A673 (cell line): ENCODE data around the gene GALNTL6. TPM values are rescaled to one million over a fixed set of nuclear protein-coding genes. Genes with fewer than 3 reads are reported as not detected.

Source experiments
- BruUV-seq: library from RNA; stranded (reverse); fragments of 400-500 nt; replicated peaks from 2 replicates; lab custom pipeline; 2021; lab: Mats Ljungman, UMichigan
- CTCF ChIA-PET: fragments of 300-600 bp; sonication (Branson Sonifier 250); formaldehyde crosslinking; loops from one replicate; lab custom pipeline; 2022; ENCODE audit warnings: antibody characterized with exemption; lab: Charles Lee
- POLR2A ChIA-PET: fragments of 300-600 bp; sonication (Branson Sonifier 250); formaldehyde crosslinking; loops from one replicate; lab custom pipeline; 2022; ENCODE audit warnings: antibody characterized with exemption; ENCODE audit not compliant: low non-redundant PET; lab: Charles Lee
- DNase-seq: peaks from one replicate; pipeline ENCODE4 v3.0.0-alpha.2; 2015; ENCODE audit warnings: low spot score
- H3K27ac ChIP-seq: fragments of 200-600 bp; sonication (generic); 2 replicates; pipeline ENCODE4 v1.5.1; 2016; ENCODE audit warnings: mixed run types, low read depth, mild to moderate bottlenecking, mixed read lengths, antibody characterized with exemption, low read length; ENCODE audit not compliant: poor library complexity, severe bottlenecking
- H3K27me3 ChIP-seq: fragments of 200-600 bp; sonication (generic); replicated peaks from 2 replicates; pipeline ENCODE4 v1.6.1; 2017; ENCODE audit warnings: mixed run types, low read depth, mild to moderate bottlenecking, mixed read lengths, antibody characterized with exemption, low read length; ENCODE audit not compliant: insufficient read depth, poor library complexity
- H3K36me3 ChIP-seq: fragments of 200-600 bp; sonication (generic); 2 replicates; pipeline ENCODE4 v1.6.1; 2016; ENCODE audit warnings: mixed run types, mild to moderate bottlenecking, mixed read lengths, antibody characterized with exemption, low read length; ENCODE audit not compliant: insufficient read depth, poor library complexity, severe bottlenecking
- H3K4me1 ChIP-seq: fragments of 200-600 bp; sonication (generic); 2 replicates; pipeline ENCODE4 v1.6.1; 2017; ENCODE audit warnings: mixed run types, mild to moderate bottlenecking, mixed read lengths, antibody characterized with exemption, low read length; ENCODE audit not compliant: insufficient read depth, poor library complexity, severe bottlenecking
- H3K4me3 ChIP-seq: fragments of 200-600 bp; sonication (generic); 2 replicates; pipeline ENCODE4 v1.5.1; 2016; ENCODE audit warnings: low read depth, mixed run types, mild to moderate bottlenecking, mixed read lengths, low read length; ENCODE audit not compliant: poor library complexity, severe bottlenecking
- H3K9me3 ChIP-seq: fragments of 200-600 bp; sonication (generic); 2 replicates; pipeline ENCODE4 v1.6.1; 2016; ENCODE audit warnings: mixed run types, low read depth, mild to moderate bottlenecking, mixed read lengths, antibody characterized with exemption, low read length; ENCODE audit not compliant: poor library complexity, severe bottlenecking
- EZH2 ChIP-seq: fragments of 200-600 bp; sonication (generic); IDR thresholded peaks from 2 replicates; pipeline ENCODE4 v1.6.1; 2017; ENCODE audit warnings: borderline replicate concordance, low read depth, mild to moderate bottlenecking, mixed read lengths, antibody characterized with exemption, low read length; ENCODE audit not compliant: poor library complexity, severe bottlenecking
- intact Hi-C: fragments of 100-400 bp; cut with micrococcal nuclease; formaldehyde crosslinking; loops from one replicate; pipeline ENCODE4 v1.10.0; 2022; ENCODE audit not compliant: unreplicated experiment
- total RNA-seq: library from RNA; stranded (reverse); gene quantifications from 2 replicates; pipeline ENCODE4 v1.2.3, GENCODE V29; 2021
- TF ChIP-seq, protein P1 (sequence below): fragments of 300-800, 200-600 bp; sonication (generic); conservative IDR thresholded peaks from 2 replicates; pipeline ENCODE4 v1.5.1; 2017; ENCODE audit warnings: low read depth, mild to moderate bottlenecking, antibody characterized with exemption, low read length, moderate library complexity, mixed read lengths

Gene GALNTL6
- total RNA-seq, 1 experiment from 2014 or later = 0.30 TPM

DNA sequence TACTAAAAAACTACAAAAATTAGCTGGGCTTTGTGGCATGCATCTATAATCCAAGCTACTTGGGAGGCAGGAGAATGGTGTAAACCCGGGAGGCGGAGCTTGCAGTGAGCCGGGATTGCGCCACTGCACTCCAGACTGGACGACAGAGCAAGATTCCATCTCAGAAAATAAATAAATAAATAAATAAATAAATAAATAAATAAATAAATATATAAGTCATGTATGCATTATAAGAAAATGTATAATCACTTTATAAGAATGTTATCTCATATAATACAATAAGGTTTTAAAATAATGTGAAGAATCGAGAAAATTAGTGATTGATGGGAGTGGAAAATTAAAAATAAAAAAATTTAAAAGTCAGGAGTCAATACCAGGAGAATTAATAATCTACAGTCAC, 127.5 kb downstream of the GALNTL6 start:
- Histone ChIP-seq H3K27ac (no peak overlapping the region), H3K36me3 (no peaks in the 10 kb centered on the region), H3K27me3 (peaks cover 3% of the 10 kb centered on the region), H3K4me1 (no peaks in the 10 kb centered on the region), H3K9me3 (no peaks in the 10 kb centered on the region), H3K4me3 (no peak overlapping the region)
- no TSS peak for BruUV-seq
- intact Hi-C loops = no loop called here
- DNase-seq = no peak
- TF ChIP-seq EZH2 = no peak
- TF ChIP-seq, protein P1, sequence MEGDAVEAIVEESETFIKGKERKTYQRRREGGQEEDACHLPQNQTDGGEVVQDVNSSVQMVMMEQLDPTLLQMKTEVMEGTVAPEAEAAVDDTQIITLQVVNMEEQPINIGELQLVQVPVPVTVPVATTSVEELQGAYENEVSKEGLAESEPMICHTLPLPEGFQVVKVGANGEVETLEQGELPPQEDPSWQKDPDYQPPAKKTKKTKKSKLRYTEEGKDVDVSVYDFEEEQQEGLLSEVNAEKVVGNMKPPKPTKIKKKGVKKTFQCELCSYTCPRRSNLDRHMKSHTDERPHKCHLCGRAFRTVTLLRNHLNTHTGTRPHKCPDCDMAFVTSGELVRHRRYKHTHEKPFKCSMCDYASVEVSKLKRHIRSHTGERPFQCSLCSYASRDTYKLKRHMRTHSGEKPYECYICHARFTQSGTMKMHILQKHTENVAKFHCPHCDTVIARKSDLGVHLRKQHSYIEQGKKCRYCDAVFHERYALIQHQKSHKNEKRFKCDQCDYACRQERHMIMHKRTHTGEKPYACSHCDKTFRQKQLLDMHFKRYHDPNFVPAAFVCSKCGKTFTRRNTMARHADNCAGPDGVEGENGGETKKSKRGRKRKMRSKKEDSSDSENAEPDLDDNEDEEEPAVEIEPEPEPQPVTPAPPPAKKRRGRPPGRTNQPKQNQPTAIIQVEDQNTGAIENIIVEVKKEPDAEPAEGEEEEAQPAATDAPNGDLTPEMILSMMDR = no peak
- CTCF ChIA-PET = no interaction called here
- POLR2A ChIA-PET = no interaction called here

DNA sequence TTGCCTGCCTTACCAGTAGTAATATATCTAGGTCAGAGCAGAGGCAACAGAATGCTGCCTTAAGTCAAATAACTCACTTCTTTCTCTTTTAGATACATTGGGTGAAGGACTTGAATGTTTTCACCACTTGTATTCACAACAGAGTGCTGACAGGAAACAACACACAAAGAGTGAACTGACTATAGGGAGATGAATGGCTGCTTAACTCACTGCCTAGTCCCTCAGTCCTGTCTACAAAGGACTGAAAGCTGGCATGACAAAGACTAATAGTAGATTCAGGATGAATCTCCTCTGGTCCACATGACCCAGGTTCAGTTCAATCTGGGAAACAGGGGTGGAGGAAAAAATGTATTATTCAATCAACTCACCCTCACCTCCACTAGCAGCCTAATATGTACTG, 134.2 kb downstream of the GALNTL6 start:
- no peak for TF ChIP-seq EZH2
- no peaks in the 10 kb centered on the region for H3K27me3 ChIP-seq
- BruUV-seq = no TSS peak
- intact Hi-C loops = no loop called here
- no peaks in the 10 kb centered on the region for H3K4me1 ChIP-seq
- no peaks in the 10 kb centered on the region for H3K36me3 ChIP-seq
- ChIA-PET POLR2A (no interaction called here), CTCF (no interaction called here)
- DNase-seq = no peak
- H3K9me3 ChIP-seq = no peaks in the 10 kb centered on the region
- no peak overlapping the region for H3K27ac ChIP-seq
- no peak overlapping the region for H3K4me3 ChIP-seq

DNA sequence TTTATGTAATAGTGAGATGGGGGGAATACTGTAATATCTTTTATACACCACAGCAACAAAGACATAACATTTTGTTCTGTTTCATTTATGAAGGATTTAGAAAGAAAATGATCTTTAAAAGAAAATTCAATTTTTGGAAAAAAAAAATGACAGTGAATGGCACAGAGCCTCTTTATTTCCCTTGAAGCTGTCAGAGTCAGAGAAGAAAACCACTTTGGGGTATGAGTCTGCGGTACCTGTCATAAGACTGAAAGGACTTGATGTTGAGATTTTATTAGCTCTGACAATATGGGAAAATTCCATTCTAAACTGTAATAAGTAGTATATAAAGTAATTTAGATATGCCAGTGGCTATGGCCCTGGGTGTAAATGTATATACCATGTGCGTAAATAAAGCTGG, 134.8 kb downstream of the GALNTL6 start:
- TF ChIP-seq, protein P1 = no peak
- TF ChIP-seq EZH2 = no peak
- H3K36me3 ChIP-seq = no peaks in the 10 kb centered on the region
- intact Hi-C loops = no loop called here
- no peak overlapping the region for H3K27ac ChIP-seq
- no peaks in the 10 kb centered on the region for H3K27me3 ChIP-seq
- H3K4me1 ChIP-seq = no peaks in the 10 kb centered on the region
- ChIA-PET CTCF (no interaction called here), POLR2A (no interaction called here)
- H3K9me3 ChIP-seq = no peaks in the 10 kb centered on the region
- BruUV-seq = no TSS peak
- no peak for DNase-seq
- no peak overlapping the region for H3K4me3 ChIP-seq

DNA sequence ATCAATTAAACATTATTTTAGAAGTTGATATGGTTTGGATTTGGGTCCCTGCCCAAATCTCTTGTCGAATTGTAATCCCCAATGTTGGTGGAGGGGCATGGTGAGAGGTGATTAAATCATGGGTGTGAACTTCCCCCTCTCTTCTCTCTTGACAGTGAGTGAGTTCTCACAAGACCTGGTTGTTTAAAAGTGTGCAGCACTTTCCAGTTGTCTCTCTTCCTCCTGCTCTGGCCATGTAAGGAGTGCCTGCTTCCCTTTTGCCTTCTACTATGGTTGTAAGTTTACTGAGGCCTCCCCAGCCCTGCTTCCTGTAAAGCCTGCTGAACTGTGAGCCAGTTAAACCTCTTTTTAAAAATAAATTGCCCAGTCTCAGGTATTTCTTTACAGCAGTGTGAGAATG, 141.4 kb downstream of the GALNTL6 start:
- Histone ChIP-seq H3K36me3 (no peaks in the 10 kb centered on the region), H3K9me3 (no peaks in the 10 kb centered on the region), H3K27me3 (no peaks in the 10 kb centered on the region), H3K4me1 (no peaks in the 10 kb centered on the region), H3K4me3 (no peak overlapping the region), H3K27ac (no peak overlapping the region)
- TF ChIP-seq, protein P1 = no peak
- no peak for TF ChIP-seq EZH2
- ChIA-PET POLR2A (no interaction called here), CTCF (no interaction called here)
- DNase-seq = peak; percentile 3
- no TSS peak for BruUV-seq
- intact Hi-C loops = no loop called here
